GM21529 (cell line): ENCODE results near the gene PSMA6.
"Not testable (repeated sequence)": the region's sequence is repeated elsewhere in the genome, so short reads cannot be mapped to it uniquely, and the experiment has no call there.

Experiments
- ATAC-seq: cut with Tn5 transposase; IDR thresholded peaks from one replicate; pipeline ENCODE4 v1.9.1; 2021; ENCODE audit not compliant: unreplicated experiment

Gene PSMA6

DNA sequence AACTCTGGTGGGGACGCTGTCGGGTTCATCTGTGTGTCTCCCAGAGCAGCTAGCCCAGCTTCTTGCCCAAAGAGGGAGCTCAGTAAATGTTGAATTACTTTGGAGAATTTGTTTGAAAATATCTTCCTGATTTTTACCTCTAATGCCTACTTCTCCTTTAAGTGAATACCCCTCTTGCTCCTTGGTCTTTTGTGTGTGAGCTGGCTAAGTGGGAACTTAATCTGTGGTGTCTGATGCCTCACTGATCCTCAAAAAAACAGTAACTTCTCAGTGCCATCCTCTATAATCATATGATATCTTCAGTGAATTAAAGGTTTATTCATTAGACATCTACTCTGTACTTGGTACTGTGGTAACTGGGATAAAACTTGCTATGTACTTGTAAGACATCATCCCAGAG, 7.7 kb upstream of the PSMA6 start:
- no peak for ATAC-seq

DNA sequence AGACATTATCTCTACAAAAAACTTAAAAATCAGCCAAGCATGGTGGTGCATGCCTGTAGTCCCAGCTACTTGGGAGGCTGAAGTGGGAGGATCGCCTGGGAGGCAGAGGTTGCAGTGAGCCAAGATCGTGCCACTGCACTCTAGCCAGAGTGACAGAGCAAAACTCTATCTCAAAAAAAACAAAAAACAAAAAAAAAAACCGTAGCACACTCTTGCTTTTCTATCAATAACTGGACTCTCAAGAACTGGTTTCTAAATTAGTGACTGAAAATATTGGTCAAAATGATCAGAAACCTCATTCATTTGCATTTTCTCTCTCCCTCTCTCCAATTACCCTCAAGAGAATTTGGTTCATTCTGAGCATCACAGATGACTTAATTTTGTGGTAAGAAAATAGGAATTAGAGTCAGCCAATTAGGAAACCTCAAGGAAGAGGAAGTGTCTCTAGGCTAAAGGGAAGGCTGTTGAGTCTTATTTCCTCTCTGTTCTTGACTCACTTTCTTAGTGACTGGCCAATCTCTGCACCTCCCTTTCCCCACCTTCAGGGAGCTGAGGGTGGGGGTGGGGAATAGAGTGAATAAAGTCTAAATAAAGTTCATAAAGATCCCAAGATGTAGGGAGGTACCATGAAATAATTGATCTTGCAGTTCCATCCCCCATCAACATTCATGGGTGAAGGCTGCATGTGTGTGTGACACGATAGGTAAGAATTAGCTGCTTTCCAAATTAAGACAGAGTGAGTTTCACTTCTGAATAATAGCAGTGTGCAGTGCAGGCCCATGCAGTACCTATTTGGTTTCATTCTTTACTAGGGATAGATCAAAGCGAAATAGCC, 6.8 kb upstream of the PSMA6 start:
- peak; percentile 72 for ATAC-seq

GRCh38 chr14:35286003-35286600, 6.1 kb upstream of the PSMA6 start:
- peak; percentile 21 for ATAC-seq

GRCh38 chr14:35286707-35287106, 5.5 kb upstream of the PSMA6 start:
- no peak for ATAC-seq

GRCh38 chr14:35287431-35288013, 4.7 kb upstream of the PSMA6 start:
- ATAC-seq, result no peak

- no peak for ATAC-seq
Observed at GRCh38 chr14:35289623-35290022, 2.6 kb upstream of the PSMA6 start.

- ATAC-seq, result peak; percentile 20
Observed at GRCh38 chr14:35292770-35293561, 784 bp downstream of the PSMA6 start.

DNA sequence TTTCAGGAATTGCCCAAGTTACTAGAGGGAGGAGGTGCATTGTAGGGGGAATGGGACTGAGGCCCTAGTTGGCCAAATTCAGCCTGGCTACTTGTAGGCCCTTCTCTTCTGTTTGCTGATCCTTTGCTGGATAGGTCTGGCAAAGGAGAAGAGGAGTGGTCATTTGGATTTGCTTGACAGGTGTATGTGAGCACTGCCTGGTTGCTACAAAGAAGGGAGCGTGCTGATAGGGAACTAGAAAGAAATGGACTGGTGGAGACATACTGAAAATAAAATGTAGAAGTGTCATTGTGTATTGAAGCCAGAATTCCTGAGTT, 3.6 kb downstream of the PSMA6 start:
- no peak for ATAC-seq

DNA sequence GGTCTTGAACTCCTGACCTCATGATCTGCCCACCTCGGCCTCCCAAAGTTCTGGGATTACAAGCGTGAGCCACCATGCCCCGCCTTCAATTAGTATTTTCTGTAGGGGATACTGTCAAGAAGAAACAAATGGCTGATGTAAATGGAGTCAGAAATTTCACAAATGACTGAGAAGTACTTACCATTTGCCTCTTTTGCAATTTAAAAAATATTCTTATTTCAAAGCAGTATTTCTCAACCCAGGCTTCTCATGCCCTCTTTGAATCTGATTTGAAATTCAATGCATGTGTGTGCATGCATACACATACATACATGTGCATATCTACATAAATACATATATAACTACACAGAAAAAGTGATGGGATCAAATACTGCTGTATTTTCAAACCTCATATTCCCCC, 4.4 kb downstream of the PSMA6 start:
- no peak for ATAC-seq

GRCh38 chr14:35297706-35298105, 5.5 kb downstream of the PSMA6 start:
- no peak for ATAC-seq

DNA sequence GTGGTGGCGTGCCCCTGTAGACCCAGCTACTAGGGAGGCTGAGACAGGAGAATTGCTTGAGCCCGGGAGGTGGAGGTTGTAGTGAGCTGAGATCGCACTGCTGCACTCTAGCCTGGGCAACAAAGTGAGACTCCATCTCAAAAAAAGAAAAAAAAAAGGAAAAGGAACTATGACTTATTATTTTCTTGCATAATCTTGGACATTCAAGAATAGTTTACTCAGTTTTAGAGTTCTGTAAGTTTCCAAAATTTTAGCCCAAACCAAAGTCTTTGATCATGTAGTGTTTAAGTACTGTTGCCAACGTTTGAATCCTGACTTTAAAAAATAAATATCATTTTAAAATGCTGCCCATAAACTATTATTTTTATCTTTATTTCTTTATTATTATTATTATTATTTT, 6.2 kb downstream of the PSMA6 start:
- ATAC-seq, result no peak

- ATAC-seq, result no peak
Observed at GRCh38 chr14:35299708-35300107, 7.5 kb downstream of the PSMA6 start.

DNA sequence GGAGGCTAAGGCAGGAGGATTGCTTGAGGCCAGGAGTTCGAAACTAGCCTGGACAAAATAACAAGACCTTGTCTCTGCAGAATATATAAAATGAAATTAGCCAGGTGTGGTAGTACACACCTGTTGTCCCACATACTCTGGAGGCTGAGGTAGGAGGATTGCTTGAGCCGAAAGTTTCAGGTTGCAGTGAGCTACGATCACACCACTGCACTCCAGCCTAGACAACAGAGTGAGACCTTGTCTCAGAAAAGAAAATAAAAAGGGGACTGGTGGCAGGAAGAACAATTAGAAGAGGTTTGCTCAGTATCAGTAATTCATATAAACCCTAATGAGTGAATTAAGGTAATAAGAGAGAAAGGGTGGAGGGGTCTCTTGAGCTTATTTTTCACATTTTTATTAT, 8.0 kb downstream of the PSMA6 start:
- no peak for ATAC-seq

DNA sequence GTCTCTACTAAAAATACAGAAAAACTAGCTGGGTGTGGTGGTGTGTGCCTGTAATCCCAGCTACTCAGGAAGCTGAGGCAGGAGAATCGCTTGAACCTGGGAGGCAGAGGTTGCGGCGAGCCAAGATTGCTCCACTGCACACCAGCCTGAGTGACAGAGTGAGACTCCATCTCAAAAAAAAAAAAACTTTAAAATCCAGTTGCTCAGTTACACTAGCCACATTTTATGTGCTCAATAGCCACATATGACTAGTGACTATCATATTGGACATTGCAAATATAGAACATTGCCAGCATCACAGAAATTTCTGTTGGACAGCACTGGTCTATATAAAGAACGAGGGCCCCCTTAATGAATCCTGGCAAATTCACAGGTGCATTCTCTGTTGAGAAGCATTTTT, 9.2 kb downstream of the PSMA6 start:
- ATAC-seq, result not testable (repeated sequence)

DNA sequence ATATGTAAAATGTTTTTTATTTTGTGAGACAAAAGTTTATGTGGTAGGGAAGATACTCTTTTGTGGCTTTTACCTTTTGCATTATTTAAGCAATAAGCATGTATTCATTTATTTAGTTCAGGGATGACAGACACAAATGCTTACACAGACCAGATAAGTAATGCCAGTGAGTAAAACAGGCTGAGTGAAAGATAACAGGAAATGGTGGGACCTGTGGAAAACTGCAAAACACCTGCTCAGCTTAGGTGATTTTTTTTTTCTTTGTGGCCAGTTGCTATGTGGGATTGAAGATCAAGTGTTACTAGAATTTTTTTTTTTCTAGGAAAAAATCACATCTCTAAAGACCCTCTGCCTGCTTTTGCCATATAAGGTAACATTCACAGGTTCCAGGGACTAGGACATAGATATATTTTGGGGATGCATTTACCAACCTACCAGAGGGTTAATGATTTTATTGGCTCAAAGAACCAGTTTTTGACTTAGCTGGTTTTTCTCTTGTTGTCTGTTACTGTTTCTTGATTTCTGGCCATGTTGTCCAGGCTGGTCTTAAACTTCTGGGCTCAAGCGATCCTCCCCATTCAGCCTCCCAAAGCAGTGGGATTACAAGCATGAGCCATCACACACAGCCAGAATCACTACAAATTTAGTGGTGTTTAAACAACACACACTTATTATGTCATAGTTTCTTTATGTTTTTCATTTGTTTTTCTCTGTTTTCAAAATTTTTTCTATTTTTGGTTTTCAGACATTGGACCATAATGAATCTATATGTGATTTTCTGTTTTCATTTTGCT, 9.8 kb downstream of the PSMA6 start:
- ATAC-seq, result no peak

- no peak for ATAC-seq
Observed at GRCh38 chr14:35303149-35303935, 11.2 kb downstream of the PSMA6 start.

GRCh38 chr14:35304812-35305462, 12.8 kb downstream of the PSMA6 start:
- ATAC-seq, result no peak

DNA sequence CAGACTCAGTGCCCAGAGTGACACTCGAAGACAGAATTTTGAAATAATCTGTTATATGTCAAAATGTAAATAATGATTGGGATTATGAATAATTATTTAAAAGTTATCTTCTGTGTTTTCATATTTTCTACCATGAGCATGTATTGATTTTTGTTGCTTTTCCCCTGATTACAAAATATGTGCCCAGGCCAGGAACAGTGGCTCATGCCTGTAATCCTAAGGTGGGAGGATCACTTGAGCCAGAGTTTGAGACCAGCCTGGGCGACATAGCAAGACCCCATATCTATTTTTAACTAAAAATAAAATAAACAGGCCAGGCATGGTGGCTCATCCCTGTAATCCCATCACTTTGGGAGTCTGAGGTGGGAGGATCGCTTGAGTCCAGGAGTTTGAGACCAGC, 13.5 kb downstream of the PSMA6 start:
- ATAC-seq, result no peak

- ATAC-seq, result no peak
Observed at GRCh38 chr14:35306114-35306513, 13.9 kb downstream of the PSMA6 start.

DNA sequence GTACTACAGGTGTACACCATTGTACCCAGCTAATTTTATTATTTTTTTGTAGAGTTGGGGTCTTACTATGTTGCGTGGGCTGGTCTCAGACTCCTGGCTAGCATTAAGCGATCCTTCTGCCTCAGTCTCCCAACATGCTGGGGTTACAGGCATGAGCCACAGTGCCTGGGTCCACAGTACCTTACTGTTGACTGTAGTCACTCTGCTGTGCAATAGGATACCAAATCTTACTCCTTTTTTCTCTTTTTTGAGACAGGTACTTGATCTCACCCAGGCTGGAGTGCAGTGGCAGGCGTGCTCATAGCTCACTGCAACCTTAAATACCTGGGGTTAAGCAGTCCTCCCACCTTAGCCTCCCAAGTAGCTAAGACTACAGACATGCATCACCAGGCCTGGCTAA, 25.6 kb downstream of the PSMA6 start:
- no peak for ATAC-seq
